ENCODE measurements around the gene TOX2.
"Not testable (repeated sequence)": the region's sequence is repeated elsewhere in the genome, so short reads cannot be mapped to it uniquely, and the experiment has no call there.

Gene TOX2

GRCh38 chr20:44039741-44040140 is 125.1 kb downstream of the TOX2 start:
- DNase-seq (ENCODE audit: low spot score) = no peak
- TF ChIP-seq CTCF (IDR thresholded peaks at IDR 0.05; ENCODE audit: extremely low read depth, insufficient read depth, missing control alignments) = no peak
- in situ Hi-C loops (cut with MboI; ENCODE audit: low pct_unique_long_range_greater_than_20kb, low sequenced_read_pairs, unreplicated experiment) = no loop called here

- TF ChIP-seq CTCF (IDR thresholded peaks at IDR 0.05; ENCODE audit: extremely low read depth, insufficient read depth, missing control alignments) = no peak
- no peak for DNase-seq (ENCODE audit: low spot score)
- in situ Hi-C loops (cut with MboI; ENCODE audit: low pct_unique_long_range_greater_than_20kb, low sequenced_read_pairs, unreplicated experiment) = no loop called here
Measured at GRCh38 chr20:44040202-44040915, 125.7 kb downstream of the TOX2 start.

- no peak for TF ChIP-seq CTCF (IDR thresholded peaks at IDR 0.05; ENCODE audit: extremely low read depth, insufficient read depth, missing control alignments)
- in situ Hi-C loops (cut with MboI; ENCODE audit: low pct_unique_long_range_greater_than_20kb, low sequenced_read_pairs, unreplicated experiment) = no loop called here
- no peak for DNase-seq (ENCODE audit: low spot score)
Measured at GRCh38 chr20:44041001-44041400, 126.3 kb downstream of the TOX2 start.

- DNase-seq (ENCODE audit: low spot score); in situ Hi-C loops (cut with MboI; ENCODE audit: low pct_unique_long_range_greater_than_20kb, low sequenced_read_pairs, unreplicated experiment): not testable (repeated sequence)
Measured at GRCh38 chr20:44044712-44045111, 130.1 kb downstream of the TOX2 start.

- in situ Hi-C loops (cut with MboI; ENCODE audit: low pct_unique_long_range_greater_than_20kb, low sequenced_read_pairs, unreplicated experiment) = no loop called here
- no peak for TF ChIP-seq CTCF (IDR thresholded peaks at IDR 0.05; ENCODE audit: extremely low read depth, insufficient read depth, missing control alignments)
Measured at GRCh38 chr20:44050327-44050726, 135.7 kb downstream of the TOX2 start.

GRCh38 chr20:44050925-44051660 is 136.4 kb downstream of the TOX2 start:
- DNase-seq (ENCODE audit: low spot score) = no peak
- in situ Hi-C loops (cut with MboI; ENCODE audit: low pct_unique_long_range_greater_than_20kb, low sequenced_read_pairs, unreplicated experiment) = no loop called here
- TF ChIP-seq CTCF (IDR thresholded peaks at IDR 0.05; ENCODE audit: extremely low read depth, insufficient read depth, missing control alignments) = no peak

More at GRCh38 chr20:44050327-44050726, 135.7 kb downstream of the TOX2 start:
- DNase-seq (ENCODE audit: low spot score) = no peak

GRCh38 chr20:44051661-44052000 is 137.0 kb downstream of the TOX2 start:
- in situ Hi-C loops (cut with MboI; ENCODE audit: low pct_unique_long_range_greater_than_20kb, low sequenced_read_pairs, unreplicated experiment) = no loop called here
- DNase-seq (ENCODE audit: low spot score) = no peak
- no peak for TF ChIP-seq CTCF (IDR thresholded peaks at IDR 0.05; ENCODE audit: extremely low read depth, insufficient read depth, missing control alignments)

Data from GM13977 (cell line).